ENCODE data around the gene TSPEAR.

Gene TSPEAR

GRCh38 chr21:44522753-44523204, 188.6 kb downstream of the TSPEAR start:
- TF ChIP-seq, protein P1, sequence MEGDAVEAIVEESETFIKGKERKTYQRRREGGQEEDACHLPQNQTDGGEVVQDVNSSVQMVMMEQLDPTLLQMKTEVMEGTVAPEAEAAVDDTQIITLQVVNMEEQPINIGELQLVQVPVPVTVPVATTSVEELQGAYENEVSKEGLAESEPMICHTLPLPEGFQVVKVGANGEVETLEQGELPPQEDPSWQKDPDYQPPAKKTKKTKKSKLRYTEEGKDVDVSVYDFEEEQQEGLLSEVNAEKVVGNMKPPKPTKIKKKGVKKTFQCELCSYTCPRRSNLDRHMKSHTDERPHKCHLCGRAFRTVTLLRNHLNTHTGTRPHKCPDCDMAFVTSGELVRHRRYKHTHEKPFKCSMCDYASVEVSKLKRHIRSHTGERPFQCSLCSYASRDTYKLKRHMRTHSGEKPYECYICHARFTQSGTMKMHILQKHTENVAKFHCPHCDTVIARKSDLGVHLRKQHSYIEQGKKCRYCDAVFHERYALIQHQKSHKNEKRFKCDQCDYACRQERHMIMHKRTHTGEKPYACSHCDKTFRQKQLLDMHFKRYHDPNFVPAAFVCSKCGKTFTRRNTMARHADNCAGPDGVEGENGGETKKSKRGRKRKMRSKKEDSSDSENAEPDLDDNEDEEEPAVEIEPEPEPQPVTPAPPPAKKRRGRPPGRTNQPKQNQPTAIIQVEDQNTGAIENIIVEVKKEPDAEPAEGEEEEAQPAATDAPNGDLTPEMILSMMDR (IDR thresholded peaks at IDR 0.05; ENCODE audit: control insufficient read depth, extremely low read depth, insufficient read depth): no peak
- DNase-seq (ENCODE audit: low read depth): no peak
- H3K4me3 ChIP-seq (ENCODE audit: low read depth, low read length): no peak overlapping the region

- TF ChIP-seq, protein P1 (IDR thresholded peaks at IDR 0.05; ENCODE audit: control insufficient read depth, extremely low read depth, insufficient read depth): no peak
- H3K4me3 ChIP-seq (ENCODE audit: low read depth, low read length): no peak overlapping the region
- DNase-seq (ENCODE audit: low read depth): no peak
These were observed 189.2 kb downstream of the TSPEAR start for GRCh38 chr21:44521928-44522752.

GRCh38 chr21:44521301-44521927, 190.0 kb downstream of the TSPEAR start:
- no peak overlapping the region for H3K4me3 ChIP-seq (ENCODE audit: low read depth, low read length)
- TF ChIP-seq, protein P1 (IDR thresholded peaks at IDR 0.05; ENCODE audit: control insufficient read depth, extremely low read depth, insufficient read depth): no peak
- DNase-seq (ENCODE audit: low read depth): no peak

DNA sequence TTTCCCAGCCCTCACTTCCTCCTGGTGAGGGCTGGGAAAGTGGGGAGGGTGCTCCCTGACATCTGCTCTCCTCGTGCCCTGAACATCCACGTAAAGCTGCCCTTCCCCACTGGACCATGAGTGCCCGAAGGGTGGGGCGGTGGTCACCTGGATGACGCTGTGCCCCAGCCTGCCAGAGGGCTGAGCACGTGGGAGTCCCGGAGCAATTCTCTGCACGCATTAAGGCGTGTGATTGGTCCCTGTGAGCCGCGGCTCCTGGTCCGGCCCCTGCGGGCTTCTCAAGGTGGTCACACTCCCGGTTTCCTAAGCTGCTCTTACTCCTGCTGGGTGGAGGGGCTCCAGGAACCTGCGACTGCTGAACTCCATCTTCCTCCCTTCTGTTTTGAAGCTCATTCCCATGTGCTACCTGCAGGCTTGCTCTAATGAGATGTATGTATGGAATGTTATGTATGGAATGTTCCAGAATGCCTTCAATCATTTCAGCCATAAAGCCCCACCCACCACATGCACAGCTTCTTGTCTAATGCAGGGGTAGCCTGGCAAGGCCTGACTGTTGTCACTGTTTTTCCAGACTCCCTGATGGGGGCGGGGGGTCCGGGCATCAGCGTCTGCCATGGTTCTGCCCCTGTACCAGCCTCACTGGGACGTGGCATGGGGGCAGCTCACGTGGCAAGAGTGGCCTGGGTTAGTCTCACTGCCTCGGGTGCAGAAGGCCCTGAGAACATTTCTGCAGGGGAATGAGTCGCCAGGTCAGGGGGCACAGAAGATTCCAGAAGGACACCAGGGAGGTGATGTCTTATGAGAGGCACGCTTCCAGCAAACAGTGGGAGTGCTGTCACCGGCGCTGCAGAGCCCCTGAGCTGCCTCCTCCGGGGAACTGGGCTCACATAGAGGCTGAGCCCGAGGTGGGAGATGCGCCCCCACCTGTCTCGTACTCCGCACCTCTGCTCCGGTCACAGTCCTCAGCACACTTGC, 190.8 kb downstream of the TSPEAR start:
- H3K4me3 ChIP-seq (ENCODE audit: low read depth, low read length): no peak overlapping the region
- no peak for DNase-seq (ENCODE audit: low read depth)
- TF ChIP-seq, protein P1 (IDR thresholded peaks at IDR 0.05; ENCODE audit: control insufficient read depth, extremely low read depth, insufficient read depth): no peak

GRCh38 chr21:44519346-44520325, 191.7 kb downstream of the TSPEAR start:
- no peak for DNase-seq (ENCODE audit: low read depth)
- TF ChIP-seq, protein P1 (IDR thresholded peaks at IDR 0.05; ENCODE audit: control insufficient read depth, extremely low read depth, insufficient read depth): no peak
- no peak overlapping the region for H3K4me3 ChIP-seq (ENCODE audit: low read depth, low read length)

Data from LNCaP clone FGC (cell line).